C4-2B (cell line): ENCODE data around the gene C4orf50.

ENCODE experiments used
- H3K27ac ChIP-seq: fragments of 450-650 bp; 2 replicates; pipeline ENCODE4 v1.5.1; 2017
- CTCF ChIP-seq: fragments of 450-650 bp; conservative IDR thresholded peaks from 2 replicates; pipeline ENCODE4 v1.5.1; 2017; ENCODE audit warnings: mild to moderate bottlenecking
- ZFX ChIP-seq: fragments of 450-650 bp; IDR thresholded peaks from 2 replicates; pipeline ENCODE4 v1.6.1; 2017

The C4orf50 gene

GRCh38 chr4:5852523-5853202 lies 165.6 kb downstream of the C4orf50 start:
- no peak overlapping the region for H3K27ac ChIP-seq
- TF ChIP-seq ZFX (no peak), CTCF (no peak)

GRCh38 chr4:5851637-5852301 lies 166.5 kb downstream of the C4orf50 start:
- H3K27ac ChIP-seq: no peak overlapping the region
- TF ChIP-seq ZFX (no peak), CTCF (no peak)
